BLaER1 (cell line): ENCODE data around the gene SYT1.

Experiments
- H3K27ac ChIP-seq: shearing (Covaris generic); formaldehyde crosslinking; 2 replicates; pipeline ENCODE4 v1.8.1; 2022
- H3K27me3 ChIP-seq: shearing (Covaris generic); formaldehyde crosslinking; 2 replicates; pipeline ENCODE4 v1.8.1; 2022
- H3K36me3 ChIP-seq: shearing (Covaris generic); formaldehyde crosslinking; 2 replicates; pipeline ENCODE4 v1.8.1; 2022
- H3K4me1 ChIP-seq: shearing (Covaris generic); formaldehyde crosslinking; 2 replicates; pipeline ENCODE4 v1.8.1; 2022
- H3K4me2 ChIP-seq: shearing (Covaris generic); formaldehyde crosslinking; 2 replicates; pipeline ENCODE4 v1.8.1; 2022
- H3K4me3 ChIP-seq: shearing (Covaris generic); formaldehyde crosslinking; 2 replicates; pipeline ENCODE4 v1.8.1; 2022
- H3K9ac ChIP-seq: shearing (Covaris generic); formaldehyde crosslinking; 2 replicates; pipeline ENCODE4 v1.8.1; 2022
- H3K9me3 ChIP-seq: shearing (Covaris generic); formaldehyde crosslinking; 2 replicates; pipeline ENCODE4 v1.8.1; 2022
- H4K20me1 ChIP-seq: shearing (Covaris generic); formaldehyde crosslinking; 2 replicates; pipeline ENCODE4 v1.8.1; 2022
- Cebpa-rat ChIP-seq: shearing (Covaris generic); IDR thresholded peaks from 2 replicates; pipeline ENCODE4 v1.8.1; 2022

SYT1 gene

DNA sequence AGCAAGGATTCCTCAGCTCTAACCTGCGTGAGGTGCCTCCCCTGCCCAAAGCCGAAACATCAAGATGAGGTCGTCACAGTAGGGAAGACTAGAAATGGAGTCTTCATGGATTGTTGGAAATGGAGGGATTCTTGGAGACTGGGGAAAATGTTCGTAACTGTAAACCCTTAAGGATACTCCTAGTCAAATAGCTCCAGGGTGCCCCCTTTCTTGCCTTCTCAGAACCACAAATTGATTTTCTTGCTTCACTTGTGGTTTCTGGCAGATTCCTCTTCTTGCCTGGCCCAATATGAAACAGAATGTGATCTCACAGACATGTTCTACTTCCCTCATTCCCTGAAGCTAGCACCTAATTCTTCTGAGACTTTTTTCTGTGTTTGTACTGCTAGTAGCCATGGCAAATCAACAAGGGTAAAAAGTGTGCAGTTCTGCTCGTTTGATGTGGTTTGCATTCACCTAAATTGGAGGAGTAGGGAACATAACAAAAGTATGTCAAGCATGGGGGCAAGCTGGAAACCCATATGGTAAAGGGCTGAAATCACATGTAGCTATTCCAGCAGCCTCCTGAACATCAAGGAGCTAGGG, 494.2 kb downstream of the SYT1 start:
- H3K9me3 ChIP-seq: no peaks in the 10 kb centered on the region
- H3K27me3 ChIP-seq: no peaks in the 10 kb centered on the region
- H3K4me3 ChIP-seq: no peak overlapping the region
- H3K4me2 ChIP-seq: no peak overlapping the region
- no peak overlapping the region for H3K27ac ChIP-seq
- peaks cover 68% of the 10 kb centered on the region for H3K36me3 ChIP-seq
- H3K4me1 ChIP-seq: no peaks in the 10 kb centered on the region
- H4K20me1 ChIP-seq: no peaks in the 10 kb centered on the region
- no peak for TF ChIP-seq Cebpa-rat
- H3K9ac ChIP-seq: no peak overlapping the region

DNA sequence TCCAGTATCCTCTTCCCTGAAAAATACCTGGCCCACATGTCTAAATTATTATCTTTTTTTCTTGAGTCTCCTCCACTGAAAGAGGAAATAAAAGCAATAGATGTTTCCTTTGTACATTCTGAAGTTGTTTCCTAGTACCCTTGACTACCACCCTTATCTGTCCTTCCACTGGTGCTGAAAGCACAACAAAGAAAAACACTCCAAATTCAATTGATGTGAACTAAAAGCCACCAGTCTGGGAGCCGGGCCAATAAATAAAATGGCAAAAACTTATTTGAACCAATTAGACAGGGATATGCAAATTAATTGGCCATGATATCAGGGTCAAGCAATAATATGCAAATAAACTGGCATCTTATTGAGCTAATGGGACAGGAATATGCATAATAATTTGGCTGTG, 495.7 kb downstream of the SYT1 start:
- peaks cover 53% of the 10 kb centered on the region for H3K36me3 ChIP-seq
- no peak overlapping the region for H3K27ac ChIP-seq
- TF ChIP-seq Cebpa-rat: no peak

DNA sequence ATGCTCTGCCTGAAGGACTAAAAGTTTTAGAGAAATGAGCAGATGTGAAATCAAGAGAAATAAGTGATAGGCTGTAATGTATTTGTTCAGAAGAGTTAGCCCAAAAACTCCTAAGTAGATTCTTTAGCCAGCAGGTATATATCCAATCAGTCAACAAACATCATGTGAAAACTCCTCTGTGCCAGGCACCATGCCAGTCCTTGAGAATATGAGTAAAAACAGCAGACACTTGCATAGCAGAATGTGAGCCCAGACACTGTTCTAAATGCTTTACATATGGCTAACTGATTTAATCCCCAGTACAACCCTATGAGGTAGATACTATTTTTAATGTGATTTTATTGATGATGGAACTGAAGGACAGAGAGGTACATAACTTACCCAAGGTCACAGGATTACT, 496.4 kb downstream of the SYT1 start:
- no peak overlapping the region for H3K9ac ChIP-seq
- no peak overlapping the region for H3K4me3 ChIP-seq
- no peak overlapping the region for H3K27ac ChIP-seq
- H3K4me1 ChIP-seq: no peaks in the 10 kb centered on the region
- TF ChIP-seq Cebpa-rat: no peak
- H4K20me1 ChIP-seq: no peaks in the 10 kb centered on the region
- H3K36me3 ChIP-seq: peaks cover 47% of the 10 kb centered on the region
- no peak overlapping the region for H3K4me2 ChIP-seq
- no peaks in the 10 kb centered on the region for H3K27me3 ChIP-seq
- no peaks in the 10 kb centered on the region for H3K9me3 ChIP-seq

More for the DNA sequence above, 495.7 kb downstream of the SYT1 start:
- H3K9ac ChIP-seq: no peak overlapping the region
- H3K4me3 ChIP-seq: no peak overlapping the region
- H4K20me1 ChIP-seq: no peaks in the 10 kb centered on the region
- no peaks in the 10 kb centered on the region for H3K9me3 ChIP-seq
- H3K4me1 ChIP-seq: no peaks in the 10 kb centered on the region
- H3K27me3 ChIP-seq: no peaks in the 10 kb centered on the region
- no peak overlapping the region for H3K4me2 ChIP-seq

DNA sequence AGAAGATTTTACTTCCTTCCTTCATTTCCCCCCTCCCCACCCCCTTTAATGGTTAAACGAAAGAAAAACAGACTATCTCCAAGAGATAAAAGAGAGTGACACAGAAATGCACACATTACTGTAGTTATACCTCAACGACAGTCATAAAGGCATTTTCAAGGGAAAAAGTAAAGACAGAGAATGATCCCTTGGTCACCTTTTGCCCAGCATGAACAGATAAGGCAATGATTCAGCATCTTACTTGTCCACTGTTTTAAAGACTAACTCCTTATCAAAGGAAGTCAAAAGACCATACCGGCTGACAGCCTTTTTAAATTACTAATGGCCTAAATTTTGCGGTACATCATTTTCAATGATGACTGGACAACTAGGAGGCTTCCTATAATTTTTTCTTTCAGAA, 499.6 kb downstream of the SYT1 start:
- no peak overlapping the region for H3K27ac ChIP-seq
- no peak overlapping the region for H3K9ac ChIP-seq
- peaks cover 6% of the 10 kb centered on the region; the same call in 1 of the 2 replicates for H3K9me3 ChIP-seq
- TF ChIP-seq Cebpa-rat: no peak
- H3K4me1 ChIP-seq: no peaks in the 10 kb centered on the region
- no peak overlapping the region for H3K4me3 ChIP-seq
- H4K20me1 ChIP-seq: no peaks in the 10 kb centered on the region
- no peaks in the 10 kb centered on the region for H3K27me3 ChIP-seq
- no peak overlapping the region for H3K4me2 ChIP-seq
- H3K36me3 ChIP-seq: peaks cover 32% of the 10 kb centered on the region

DNA sequence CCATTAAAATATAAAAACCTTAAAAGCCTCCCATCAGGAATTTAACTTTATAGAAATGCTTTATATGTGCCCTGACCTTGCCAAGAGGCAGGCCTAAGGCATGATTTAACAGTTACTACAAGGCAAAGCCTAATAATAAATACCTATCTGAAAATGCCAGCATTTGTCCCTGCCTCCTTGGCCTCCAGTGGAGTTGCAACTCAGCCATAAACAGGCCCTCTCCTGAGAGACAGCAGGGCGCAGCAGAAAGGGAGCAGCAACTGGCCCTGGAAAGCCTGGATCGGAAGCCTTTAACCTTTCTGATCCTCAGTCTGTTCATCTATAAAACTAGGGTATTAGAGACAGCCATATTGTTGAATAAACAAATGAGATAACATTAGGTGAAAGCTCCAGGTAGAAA, 501.8 kb downstream of the SYT1 start:
- no peak for TF ChIP-seq Cebpa-rat
- no peak overlapping the region for H3K4me2 ChIP-seq
- no peak overlapping the region for H3K27ac ChIP-seq
- peaks cover 6% of the 10 kb centered on the region; the same call in 1 of the 2 replicates for H3K9me3 ChIP-seq
- no peak overlapping the region for H3K4me3 ChIP-seq
- H3K4me1 ChIP-seq: peaks cover 4% of the 10 kb centered on the region
- no peaks in the 10 kb centered on the region for H4K20me1 ChIP-seq
- H3K36me3 ChIP-seq: peaks cover 16% of the 10 kb centered on the region
- H3K9ac ChIP-seq: no peak overlapping the region
- H3K27me3 ChIP-seq: no peaks in the 10 kb centered on the region

DNA sequence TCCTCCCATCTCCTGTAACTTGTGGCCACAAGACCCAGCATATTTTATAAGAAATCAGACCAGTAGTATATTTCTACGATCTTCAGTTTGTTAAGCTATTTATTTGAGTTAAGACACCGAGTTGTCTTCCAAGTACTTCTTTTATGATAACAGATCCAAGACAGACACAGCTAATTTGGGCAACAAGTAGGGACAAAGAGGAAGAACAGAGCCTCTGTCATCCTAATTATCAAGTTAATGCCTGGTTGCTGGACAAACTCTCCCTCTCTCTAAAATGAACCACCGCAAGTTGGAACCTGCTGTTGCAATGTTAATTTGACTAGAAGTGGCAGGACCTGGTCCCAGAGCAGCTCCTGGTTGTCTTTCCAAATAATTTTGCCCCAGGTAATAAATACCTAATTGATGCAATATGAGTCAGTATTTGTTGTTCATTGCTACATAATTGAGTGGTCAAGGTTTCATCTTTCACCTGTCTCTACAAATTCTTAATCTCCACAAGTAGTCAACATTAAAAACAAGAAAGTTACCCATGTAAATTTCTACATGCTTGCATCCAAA, 502.5 kb downstream of the SYT1 start:
- peaks cover 8% of the 10 kb centered on the region for H3K4me1 ChIP-seq
- no peak overlapping the region for H3K4me2 ChIP-seq
- no peak overlapping the region for H3K9ac ChIP-seq
- H3K9me3 ChIP-seq: peaks cover 6% of the 10 kb centered on the region; the same call in 1 of the 2 replicates
- H3K27me3 ChIP-seq: no peaks in the 10 kb centered on the region
- no peak for TF ChIP-seq Cebpa-rat
- H3K36me3 ChIP-seq: peaks cover 13% of the 10 kb centered on the region
- H3K27ac ChIP-seq: no peak overlapping the region
- no peaks in the 10 kb centered on the region for H4K20me1 ChIP-seq
- H3K4me3 ChIP-seq: no peak overlapping the region

DNA sequence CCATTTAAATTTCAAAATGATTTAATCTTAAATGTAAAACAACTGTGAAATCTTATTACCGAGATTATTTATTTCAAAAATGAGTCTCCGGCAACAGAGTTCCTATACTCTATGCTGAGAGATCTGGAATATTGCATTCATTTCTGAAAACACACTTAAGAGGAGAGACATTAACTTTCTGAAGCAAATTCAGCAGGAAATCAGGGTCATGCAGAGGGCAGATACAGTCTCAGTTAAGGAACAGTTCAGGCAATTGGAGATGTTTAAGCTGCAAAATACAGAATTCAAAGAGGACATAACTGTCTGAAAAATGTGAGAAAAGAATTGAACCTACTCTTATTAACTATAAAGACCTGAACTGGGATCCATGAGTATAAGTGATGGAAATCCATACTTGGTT, 505.4 kb downstream of the SYT1 start:
- Histone ChIP-seq H3K9ac (no peak overlapping the region), H3K9me3 (peaks cover 6% of the 10 kb centered on the region; the same call in 1 of the 2 replicates), H3K27ac (no peak overlapping the region), H4K20me1 (no peaks in the 10 kb centered on the region), H3K4me2 (no peak overlapping the region), H3K4me3 (no peak overlapping the region), H3K36me3 (peaks cover 17% of the 10 kb centered on the region), H3K4me1 (peaks cover 8% of the 10 kb centered on the region), H3K27me3 (no peaks in the 10 kb centered on the region)
- TF ChIP-seq Cebpa-rat: no peak

DNA sequence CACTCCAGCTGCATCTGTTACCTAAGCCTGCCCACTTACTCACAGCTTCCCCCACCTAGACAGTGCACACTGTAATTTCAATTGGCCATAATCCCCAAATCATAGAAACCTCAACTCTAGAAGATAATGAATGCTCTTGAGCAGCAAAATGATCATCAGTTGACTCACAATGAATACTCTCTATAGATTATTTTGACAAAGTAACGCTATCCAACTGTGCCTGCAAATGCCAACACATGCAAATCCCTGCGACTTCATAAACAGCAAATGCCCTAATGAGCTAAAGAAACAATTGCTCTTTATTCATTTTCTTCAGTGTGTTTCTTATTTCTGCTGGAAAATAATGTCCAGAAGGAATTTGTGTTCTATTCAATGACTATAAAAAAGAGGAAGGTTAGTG, 506.7 kb downstream of the SYT1 start:
- no peak for TF ChIP-seq Cebpa-rat
- no peaks in the 10 kb centered on the region for H4K20me1 ChIP-seq

DNA sequence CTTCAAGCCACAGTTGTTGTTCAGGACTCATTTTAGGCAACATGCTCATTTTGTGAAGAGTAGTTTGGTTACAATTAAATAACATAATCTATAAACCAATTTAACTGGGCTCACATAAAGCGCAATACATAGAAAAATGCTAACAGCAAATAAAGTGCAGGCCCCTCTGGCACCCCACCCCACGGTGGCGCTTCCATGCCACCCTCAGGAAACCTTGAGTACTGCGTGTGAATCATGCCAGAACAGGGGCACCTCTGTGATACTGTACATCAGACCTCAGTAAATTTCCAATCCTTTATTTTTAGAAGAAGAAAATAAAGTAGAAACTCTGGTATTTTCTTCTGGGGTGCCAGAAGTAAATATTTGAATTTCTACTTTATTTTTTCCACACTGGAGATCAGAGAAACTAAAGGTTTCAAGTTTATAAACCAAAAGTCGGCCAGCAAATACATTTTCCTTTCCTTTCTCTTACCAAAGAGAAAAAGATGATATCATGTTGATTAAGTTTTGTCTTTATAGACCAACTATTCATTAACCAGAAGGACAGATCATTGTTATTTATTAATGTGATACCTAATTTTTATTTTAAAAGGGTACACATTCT, 509.4 kb downstream of the SYT1 start:
- Histone ChIP-seq H3K4me3 (no peak overlapping the region), H3K4me2 (no peak overlapping the region), H3K27me3 (no peaks in the 10 kb centered on the region), H3K36me3 (peaks cover 18% of the 10 kb centered on the region; the same call in 1 of the 2 replicates), H4K20me1 (no peaks in the 10 kb centered on the region), H3K9me3 (no peaks in the 10 kb centered on the region), H3K4me1 (peaks cover 8% of the 10 kb centered on the region), H3K9ac (no peak overlapping the region), H3K27ac (no peak overlapping the region)
- TF ChIP-seq Cebpa-rat: no peak

More for the DNA sequence above, 506.7 kb downstream of the SYT1 start:
- peaks cover 6% of the 10 kb centered on the region; the same call in 1 of the 2 replicates for H3K9me3 ChIP-seq
- no peak overlapping the region for H3K4me3 ChIP-seq
- H3K27ac ChIP-seq: no peak overlapping the region
- H3K9ac ChIP-seq: no peak overlapping the region
- H3K4me2 ChIP-seq: peak overlapping the region; percentile 5; the same call in 1 of the 2 replicates
- H3K27me3 ChIP-seq: no peaks in the 10 kb centered on the region
- H3K36me3 ChIP-seq: peaks cover 27% of the 10 kb centered on the region
- peaks cover 8% of the 10 kb centered on the region for H3K4me1 ChIP-seq

DNA sequence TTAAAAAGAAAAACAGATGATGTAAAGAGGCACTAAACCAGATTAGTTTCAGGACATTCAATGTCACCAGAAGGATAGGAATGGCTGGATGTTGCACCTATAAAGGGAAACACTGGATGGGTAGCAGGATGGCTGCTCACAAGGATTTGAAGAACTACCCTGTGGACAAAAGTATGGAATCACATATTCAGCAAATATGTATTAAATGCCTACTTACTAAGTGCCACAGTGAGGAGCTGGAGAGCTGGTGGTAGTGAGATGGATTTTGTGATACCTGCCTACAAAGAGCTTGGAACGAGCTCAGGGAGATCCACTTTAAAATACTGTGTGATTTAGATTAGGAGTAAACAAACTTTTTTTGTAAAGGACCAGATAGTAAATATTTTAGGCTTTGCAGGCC, 510.0 kb downstream of the SYT1 start:
- Histone ChIP-seq H3K4me3 (no peak overlapping the region), H3K4me2 (no peak overlapping the region), H3K27me3 (no peaks in the 10 kb centered on the region), H3K9me3 (no peaks in the 10 kb centered on the region), H3K4me1 (peaks cover 8% of the 10 kb centered on the region), H3K27ac (no peak overlapping the region), H3K9ac (no peak overlapping the region), H4K20me1 (no peaks in the 10 kb centered on the region), H3K36me3 (peaks cover 18% of the 10 kb centered on the region; the same call in 1 of the 2 replicates)
- no peak for TF ChIP-seq Cebpa-rat
